ENCODE data around the gene MTF1.

DNA sequence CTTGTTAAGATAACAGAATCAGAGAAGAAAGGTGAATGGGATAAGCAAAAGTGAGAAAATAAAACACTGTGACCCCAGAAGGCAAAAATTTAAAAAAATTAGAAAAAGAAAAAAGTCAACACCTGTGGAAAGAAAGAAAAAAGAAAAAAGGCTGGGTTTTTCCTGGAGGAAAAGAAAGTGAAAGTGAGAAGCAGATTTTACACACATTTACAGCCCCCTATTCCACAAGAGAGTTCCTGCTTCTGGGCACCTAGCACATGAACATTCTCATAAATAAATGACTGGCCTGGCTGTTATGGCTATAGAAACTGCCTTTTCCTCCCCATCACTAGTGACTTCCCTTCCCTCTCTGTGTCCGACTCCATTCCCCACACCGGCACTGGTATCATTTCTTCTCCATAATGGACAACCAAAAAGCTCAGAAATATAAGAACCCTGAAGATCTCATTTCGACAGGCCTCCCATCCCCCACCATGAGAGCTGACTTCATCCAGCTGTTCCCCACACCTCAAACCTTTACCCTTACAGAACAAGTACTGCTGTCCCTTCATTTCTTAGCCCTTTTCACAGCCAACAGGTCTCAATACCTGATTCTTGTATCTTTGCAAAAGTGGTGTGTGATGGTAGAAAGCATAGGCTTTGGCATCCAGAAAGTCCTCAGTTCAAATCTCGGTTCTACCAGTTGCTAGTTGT is 12.6 kb downstream of the MTF1 start:
- TF ChIP-seq CTCF (IDR thresholded peaks at IDR 0.05) (no peak), EZH2 (IDR thresholded peaks at IDR 0.05) (no peak)

All from neural progenitor cell (in vitro differentiated cells).